MM.1S (cell line): ENCODE results near the gene PTPRE.

Experiments used
- DNase-seq: peaks from one replicate; pipeline ENCODE4 v3.0.0-alpha.2; 2015
- H2AFZ ChIP-seq: fragments of 300-600 bp; sonication (generic); 2 replicates; pipeline ENCODE4 v1.6.0; 2016; ENCODE audit warnings: antibody characterized with exemption, low read length
- H3F3A ChIP-seq: fragments of 300-600 bp; sonication (generic); 2 replicates; pipeline ENCODE4 v1.6.1; 2016; ENCODE audit warnings: mild to moderate bottlenecking, antibody characterized with exemption, low read length, moderate library complexity, mixed read lengths; ENCODE audit not compliant: insufficient read depth
- H3K27ac ChIP-seq: fragments of 300-600 bp; sonication (generic); 2 replicates; pipeline ENCODE4 v1.5.1; 2016; ENCODE audit warnings: mild to moderate bottlenecking, low read length
- H3K27me3 ChIP-seq: fragments of 300-600 bp; sonication (generic); replicated peaks from 2 replicates; pipeline ENCODE4 v1.6.0; 2016; ENCODE audit warnings: low read length; ENCODE audit not compliant: insufficient read depth
- H3K36me3 ChIP-seq: fragments of 300-600 bp; sonication (generic); replicated peaks from 2 replicates; pipeline ENCODE4 v1.6.1; 2016; ENCODE audit warnings: mild to moderate bottlenecking, low read length, mixed read lengths; ENCODE audit not compliant: insufficient read depth
- H3K4me1 ChIP-seq: fragments of 300-600 bp; sonication (generic); 2 replicates; pipeline ENCODE4 v1.6.1; 2016; ENCODE audit warnings: low read length, mixed read lengths
- H3K4me2 ChIP-seq: fragments of 300-600 bp; sonication (generic); 2 replicates; pipeline ENCODE4 v1.6.0; 2016; ENCODE audit warnings: low read depth, low read length
- H3K4me3 ChIP-seq: fragments of 300-600 bp; sonication (generic); 2 replicates; pipeline ENCODE4 v1.5.1; 2016; ENCODE audit warnings: low read length, mixed read lengths
- H3K79me2 ChIP-seq: fragments of 300-600 bp; sonication (generic); 2 replicates; pipeline ENCODE4 v1.6.1; 2016; ENCODE audit warnings: mixed run types, low read length, mixed read lengths
- H3K9ac ChIP-seq: fragments of 300-600 bp; sonication (generic); 2 replicates; pipeline ENCODE4 v1.6.1; 2016; ENCODE audit warnings: low read length, mixed read lengths
- H3K9me2 ChIP-seq: fragments of 300-600 bp; sonication (generic); replicated peaks from 2 replicates; pipeline ENCODE4 v1.6.1; 2016; ENCODE audit warnings: mild to moderate bottlenecking, low read length, mixed read lengths; ENCODE audit not compliant: insufficient read depth
- H3K9me3 ChIP-seq: fragments of 300-600 bp; sonication (generic); replicated peaks from 2 replicates; pipeline ENCODE4 v1.6.1; 2016; ENCODE audit warnings: mild to moderate bottlenecking, low read length, mixed read lengths; ENCODE audit not compliant: insufficient read depth
- H4K20me1 ChIP-seq: fragments of 300-600 bp; sonication (generic); 2 replicates; pipeline ENCODE4 v1.6.1; 2016; ENCODE audit warnings: mild to moderate bottlenecking, low read length, moderate library complexity, mixed read lengths; ENCODE audit not compliant: insufficient read depth
- EZH2 ChIP-seq: fragments of 300-600 bp; sonication (generic); optimal IDR thresholded peaks from 2 replicates; pipeline ENCODE3; 2017; ENCODE audit warnings: low read depth, mild to moderate bottlenecking, antibody characterized with exemption, low read length, mixed read lengths
- EZH2phosphoT487 ChIP-seq: fragments of 300-600 bp; sonication (generic); IDR thresholded peaks from 2 replicates; pipeline ENCODE4 v1.6.1; 2018; ENCODE audit warnings: antibody characterized with exemption, low read length
- TF ChIP-seq, protein P1 (sequence below): fragments of 300-600 bp; sonication (generic); IDR thresholded peaks from 2 replicates; pipeline ENCODE4 v1.5.1; 2016; ENCODE audit warnings: antibody characterized with exemption, low read length, mixed read lengths

Gene PTPRE

DNA sequence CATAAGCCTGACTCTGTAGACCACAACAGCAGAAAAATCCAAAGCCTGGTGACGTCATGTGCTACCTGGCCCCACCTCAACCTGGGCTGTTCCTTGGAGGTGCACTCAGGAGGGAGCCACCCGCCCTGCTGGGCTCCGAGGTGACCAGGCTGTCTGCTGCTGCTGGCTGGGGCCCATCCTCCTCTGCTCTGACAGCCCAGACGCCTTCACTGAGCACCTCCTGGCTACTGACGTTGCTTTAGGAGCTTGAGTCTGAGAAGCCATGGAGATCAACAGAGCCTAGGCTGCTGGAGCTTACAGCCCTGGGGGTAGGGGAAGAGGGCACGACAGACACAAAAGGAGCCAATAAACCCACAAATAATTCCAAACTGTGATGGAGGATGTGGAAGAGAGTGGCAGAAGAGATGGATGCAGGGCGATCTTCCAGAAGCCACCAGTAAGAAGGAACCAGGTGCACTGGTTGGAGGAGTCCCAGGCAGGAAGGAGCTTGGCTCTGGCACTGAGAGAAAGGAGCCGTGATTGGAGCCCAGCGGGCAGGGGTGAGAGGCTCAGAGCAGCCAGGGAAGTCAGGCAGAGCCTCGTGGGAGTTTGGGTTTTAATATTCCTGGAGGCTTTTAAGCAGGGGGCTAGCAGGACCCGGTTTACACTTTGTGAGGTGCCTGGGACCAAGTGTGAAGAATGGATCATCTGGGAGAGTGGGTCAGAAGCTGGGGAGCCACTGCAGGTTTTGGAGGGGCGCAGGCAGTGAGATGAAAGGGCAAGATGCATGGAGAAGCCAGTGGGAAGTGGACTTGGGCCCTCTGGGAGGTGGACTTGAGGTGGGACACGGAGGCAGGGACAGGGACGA is 1.7 kb upstream of the PTPRE start:
- no peak overlapping the region for H3K4me3 ChIP-seq
- H3K4me2 ChIP-seq, result no peak overlapping the region
- H3K9me3 ChIP-seq, result no peaks in the 10 kb centered on the region
- H3K79me2 ChIP-seq, result no peaks in the 10 kb centered on the region
- no peak overlapping the region for H3K9ac ChIP-seq
- H3K9me2 ChIP-seq, result no peaks in the 10 kb centered on the region
- DNase-seq, result no peak
- 0 out of 2 replicates have a peak, but pooled peaks cover 4% of the 10 kb centered on the region for H3K4me1 ChIP-seq
- H2AFZ ChIP-seq, result no peak overlapping the region
- peaks cover 7% of the 10 kb centered on the region; the same call in 1 of the 2 replicates for H3K27me3 ChIP-seq
- no peaks in the 10 kb centered on the region for H4K20me1 ChIP-seq
- no peaks in the 10 kb centered on the region for H3F3A ChIP-seq
- no peaks in the 10 kb centered on the region for H3K36me3 ChIP-seq
- H3K27ac ChIP-seq, result no peak overlapping the region
- TF ChIP-seq EZH2phosphoT487 (no peak), EZH2 (no peak)
- TF ChIP-seq, protein P1, sequence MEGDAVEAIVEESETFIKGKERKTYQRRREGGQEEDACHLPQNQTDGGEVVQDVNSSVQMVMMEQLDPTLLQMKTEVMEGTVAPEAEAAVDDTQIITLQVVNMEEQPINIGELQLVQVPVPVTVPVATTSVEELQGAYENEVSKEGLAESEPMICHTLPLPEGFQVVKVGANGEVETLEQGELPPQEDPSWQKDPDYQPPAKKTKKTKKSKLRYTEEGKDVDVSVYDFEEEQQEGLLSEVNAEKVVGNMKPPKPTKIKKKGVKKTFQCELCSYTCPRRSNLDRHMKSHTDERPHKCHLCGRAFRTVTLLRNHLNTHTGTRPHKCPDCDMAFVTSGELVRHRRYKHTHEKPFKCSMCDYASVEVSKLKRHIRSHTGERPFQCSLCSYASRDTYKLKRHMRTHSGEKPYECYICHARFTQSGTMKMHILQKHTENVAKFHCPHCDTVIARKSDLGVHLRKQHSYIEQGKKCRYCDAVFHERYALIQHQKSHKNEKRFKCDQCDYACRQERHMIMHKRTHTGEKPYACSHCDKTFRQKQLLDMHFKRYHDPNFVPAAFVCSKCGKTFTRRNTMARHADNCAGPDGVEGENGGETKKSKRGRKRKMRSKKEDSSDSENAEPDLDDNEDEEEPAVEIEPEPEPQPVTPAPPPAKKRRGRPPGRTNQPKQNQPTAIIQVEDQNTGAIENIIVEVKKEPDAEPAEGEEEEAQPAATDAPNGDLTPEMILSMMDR, result no peak

DNA sequence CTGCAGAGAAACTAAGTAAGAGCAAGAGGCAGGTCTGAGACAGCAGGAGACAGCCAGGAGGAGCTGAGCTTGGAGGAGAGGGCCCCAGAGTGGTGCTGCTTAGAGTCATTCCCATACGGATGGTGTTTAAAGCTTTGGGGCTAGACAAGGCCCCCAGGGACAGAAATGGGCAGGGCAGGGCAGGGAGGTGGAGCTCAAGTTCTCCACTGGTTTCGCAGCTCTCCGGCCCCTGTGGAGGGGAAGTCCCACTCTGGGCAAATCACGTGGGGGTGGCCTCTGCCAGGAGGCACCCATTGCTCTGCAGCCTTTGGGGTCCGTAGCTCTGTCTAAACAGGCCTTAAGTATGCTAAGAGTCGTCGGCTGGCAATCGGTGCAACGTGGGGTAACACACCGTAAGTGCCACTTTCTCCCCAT is 1.0 kb upstream of the PTPRE start:
- no peak for DNase-seq
- Histone ChIP-seq H3K4me2 (no peak overlapping the region), H3K27ac (no peak overlapping the region), H2AFZ (no peak overlapping the region), H3K9ac (no peak overlapping the region), H3K4me3 (no peak overlapping the region), H3K79me2 (no peaks in the 10 kb centered on the region), H4K20me1 (no peaks in the 10 kb centered on the region), H3K27me3 (peaks cover 7% of the 10 kb centered on the region; the same call in 1 of the 2 replicates), H3F3A (no peaks in the 10 kb centered on the region), H3K9me2 (no peaks in the 10 kb centered on the region), H3K36me3 (no peaks in the 10 kb centered on the region), H3K4me1 (0 out of 2 replicates have a peak, but pooled peaks cover 4% of the 10 kb centered on the region), H3K9me3 (no peaks in the 10 kb centered on the region)
- TF ChIP-seq, protein P1, result no peak
- TF ChIP-seq EZH2phosphoT487 (no peak), EZH2 (no peak)

DNA sequence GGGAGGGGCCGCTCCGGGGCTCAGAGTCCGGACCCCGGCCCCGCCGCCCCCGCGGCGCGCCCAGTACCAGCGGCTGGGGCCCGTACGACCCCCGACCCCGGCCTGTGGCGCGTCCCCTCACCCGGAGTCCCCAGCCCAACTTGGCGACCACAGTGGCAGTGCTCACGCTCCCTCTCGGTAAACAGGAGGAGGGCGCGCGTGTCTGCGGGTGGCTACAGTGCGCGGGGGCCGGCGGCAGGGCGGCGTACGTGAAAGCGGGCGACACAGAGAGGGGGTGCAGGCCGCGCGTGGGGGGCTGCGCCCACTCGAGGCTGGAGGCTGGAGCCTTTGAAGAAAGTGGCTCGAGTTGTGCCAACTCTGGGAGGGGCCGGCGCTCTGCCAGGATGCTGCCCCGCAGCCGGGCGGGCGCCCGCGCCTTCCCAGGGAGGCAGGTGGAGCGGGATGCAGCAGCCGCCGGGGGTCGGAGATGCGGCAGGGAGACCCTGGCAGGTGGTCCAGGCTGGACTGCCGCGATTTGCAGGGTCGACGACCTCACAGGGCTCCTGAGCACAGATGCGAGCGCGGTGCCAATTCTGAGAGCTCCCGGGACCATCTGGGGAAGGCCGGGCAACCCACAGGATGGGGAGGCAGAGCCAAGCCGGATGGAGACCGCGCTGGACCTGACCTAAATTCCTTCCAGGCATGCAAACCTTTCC is 655 bp downstream of the PTPRE start:
- TF ChIP-seq EZH2 (no peak), EZH2phosphoT487 (no peak)
- TF ChIP-seq, protein P1, result no peak
- H3K36me3 ChIP-seq, result no peaks in the 10 kb centered on the region
- H3F3A ChIP-seq, result no peaks in the 10 kb centered on the region
- no peak for DNase-seq
- peak overlapping the region; percentile 69 for H3K4me2 ChIP-seq
- H3K9me2 ChIP-seq, result no peaks in the 10 kb centered on the region
- H3K4me1 ChIP-seq, result 0 out of 2 replicates have a peak, but pooled peaks cover 4% of the 10 kb centered on the region
- no peak overlapping the region for H3K27ac ChIP-seq
- H3K9ac ChIP-seq, result no peak overlapping the region
- H3K9me3 ChIP-seq, result no peaks in the 10 kb centered on the region
- no peaks in the 10 kb centered on the region for H4K20me1 ChIP-seq
- H3K4me3 ChIP-seq, result peak overlapping the region; percentile 46
- H3K79me2 ChIP-seq, result no peaks in the 10 kb centered on the region
- peaks cover 7% of the 10 kb centered on the region; the same call in 1 of the 2 replicates for H3K27me3 ChIP-seq
- H2AFZ ChIP-seq, result no peak overlapping the region
